Stimulated activated CD4-positive, alpha-beta T cell treated with anti-CD3 and anti-CD28 coated beads, Interleukin-12 subunit alpha, Interleukin-12 subunit beta, amount 100 ng/mL, for 4 hours (primary cell): ENCODE measurements around the gene RNU6-1.

Experiments
- DNase-seq: peaks from one replicate; pipeline ENCODE4 v3.0.0-alpha.2; 2020

Gene RNU6-1

DNA sequence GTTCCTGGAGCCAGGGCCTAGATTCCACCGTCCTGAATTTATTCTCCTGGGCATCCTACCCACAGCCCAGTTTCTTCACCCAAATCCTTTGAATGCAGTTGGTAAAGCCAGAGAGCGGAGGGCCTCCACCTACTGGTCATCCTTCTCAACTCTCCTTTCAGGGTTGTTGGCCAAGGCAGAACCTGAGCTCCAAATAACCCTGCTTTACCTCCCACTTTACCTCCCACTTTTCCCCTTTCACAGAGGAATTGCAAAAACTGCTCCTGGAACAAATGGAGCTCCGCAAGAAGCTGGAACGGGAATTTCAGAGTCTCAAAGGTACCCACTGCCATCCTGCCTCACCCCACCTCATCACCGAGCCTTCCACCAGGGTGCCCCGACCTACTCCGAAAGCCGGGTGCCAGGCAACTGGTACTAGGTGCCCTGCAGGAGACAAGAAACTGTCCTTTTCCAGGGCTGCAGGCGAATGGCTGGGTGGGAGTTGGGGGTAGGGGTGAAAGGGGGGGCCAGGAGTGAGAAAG, 7.8 kb downstream of the RNU6-1 start:
- no peak for DNase-seq

DNA sequence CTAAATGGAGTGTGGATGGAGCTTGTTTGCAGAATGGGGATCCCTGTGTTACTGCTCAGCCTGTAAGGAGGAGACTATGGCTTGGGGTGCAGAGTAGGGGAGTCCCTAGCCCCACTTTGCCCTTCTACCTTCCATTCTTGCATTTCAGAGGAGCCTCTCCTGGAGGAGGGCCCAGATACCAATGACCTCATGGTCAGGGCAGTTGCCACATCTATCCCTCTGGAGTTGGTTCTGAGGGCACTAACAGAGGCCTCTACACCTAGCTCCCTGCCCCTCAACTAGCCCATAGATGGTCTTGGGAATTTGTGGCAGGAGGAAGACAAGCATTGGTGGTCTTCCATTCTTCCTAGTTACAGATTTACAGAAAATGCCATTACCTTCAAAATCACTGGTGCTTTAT, 8.5 kb downstream of the RNU6-1 start:
- no peak for DNase-seq

DNA sequence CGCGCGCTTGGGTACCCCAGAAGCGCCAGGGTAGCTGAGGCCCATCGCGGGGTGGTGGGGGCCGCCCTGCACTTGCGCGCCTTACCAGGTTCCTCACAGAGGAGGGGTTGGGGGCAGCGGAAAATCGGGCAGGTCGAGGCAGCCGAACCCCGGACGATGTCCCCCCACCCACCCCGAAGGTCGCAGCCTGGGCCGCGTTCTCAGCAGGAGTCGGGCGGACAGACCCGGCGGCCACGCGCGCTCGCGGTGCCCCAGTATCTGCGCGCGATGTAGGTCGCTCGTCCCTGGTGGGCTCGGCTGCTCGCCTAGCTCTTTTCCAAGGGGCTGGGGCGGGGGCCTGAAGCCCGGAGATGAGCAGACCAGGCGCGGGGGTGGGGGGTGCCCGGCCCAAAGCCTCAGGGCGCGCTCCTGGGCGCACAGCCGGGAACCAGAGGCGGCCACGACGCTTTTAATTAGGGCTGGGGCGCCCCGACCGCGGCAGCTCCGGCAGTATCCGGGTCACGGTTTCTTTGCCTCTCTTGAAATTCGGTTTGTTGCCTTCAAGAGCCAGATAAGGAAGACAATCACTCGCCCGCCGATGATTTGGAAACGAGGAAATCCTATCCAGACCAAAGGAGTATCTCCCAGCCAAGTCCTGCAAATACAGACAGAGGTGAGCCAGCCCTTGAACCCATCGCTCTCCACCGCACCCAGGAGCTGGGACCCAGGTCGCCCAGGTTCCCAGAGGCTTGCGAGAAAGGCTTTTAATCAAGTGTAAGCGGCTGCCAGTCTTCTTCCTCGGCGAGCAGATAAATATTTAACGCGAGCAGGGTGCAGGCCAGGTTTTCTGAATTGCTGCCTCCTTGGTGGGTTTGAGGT, 10.0 kb downstream of the RNU6-1 start:
- no peak for DNase-seq

DNA sequence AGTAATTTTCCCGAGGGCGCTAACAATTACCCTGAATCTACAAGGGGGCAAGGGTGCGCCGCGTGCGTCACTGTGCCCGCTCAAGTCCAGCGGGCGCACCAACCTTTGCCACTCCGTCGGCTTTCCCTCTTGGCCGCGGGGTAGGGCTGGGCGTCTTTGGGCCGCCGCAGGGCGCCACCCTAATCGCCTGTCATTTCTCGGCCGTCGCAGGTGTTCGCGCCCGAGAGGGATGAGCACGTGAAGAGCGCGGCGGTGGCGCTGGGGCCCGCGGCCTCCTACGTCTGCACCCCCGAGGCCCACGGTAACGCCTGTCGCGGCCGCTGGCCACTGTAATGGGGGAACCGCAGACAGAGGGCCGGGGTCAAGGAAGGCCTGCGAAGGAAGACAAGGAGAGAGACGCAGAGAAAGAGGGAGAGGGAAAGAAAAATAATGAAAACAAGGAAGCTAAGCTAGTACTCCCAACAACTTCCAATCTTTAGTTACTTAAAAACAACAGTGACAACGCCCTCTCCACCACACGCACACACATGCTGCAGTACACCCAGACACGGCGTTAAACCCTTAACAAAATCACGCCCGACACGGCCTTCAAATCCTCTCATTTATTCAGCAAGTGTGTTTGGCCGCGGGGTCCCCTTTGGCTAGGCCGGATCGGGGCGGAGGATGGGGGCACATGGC, 10.7 kb downstream of the RNU6-1 start:
- DNase-seq, result no peak

DNA sequence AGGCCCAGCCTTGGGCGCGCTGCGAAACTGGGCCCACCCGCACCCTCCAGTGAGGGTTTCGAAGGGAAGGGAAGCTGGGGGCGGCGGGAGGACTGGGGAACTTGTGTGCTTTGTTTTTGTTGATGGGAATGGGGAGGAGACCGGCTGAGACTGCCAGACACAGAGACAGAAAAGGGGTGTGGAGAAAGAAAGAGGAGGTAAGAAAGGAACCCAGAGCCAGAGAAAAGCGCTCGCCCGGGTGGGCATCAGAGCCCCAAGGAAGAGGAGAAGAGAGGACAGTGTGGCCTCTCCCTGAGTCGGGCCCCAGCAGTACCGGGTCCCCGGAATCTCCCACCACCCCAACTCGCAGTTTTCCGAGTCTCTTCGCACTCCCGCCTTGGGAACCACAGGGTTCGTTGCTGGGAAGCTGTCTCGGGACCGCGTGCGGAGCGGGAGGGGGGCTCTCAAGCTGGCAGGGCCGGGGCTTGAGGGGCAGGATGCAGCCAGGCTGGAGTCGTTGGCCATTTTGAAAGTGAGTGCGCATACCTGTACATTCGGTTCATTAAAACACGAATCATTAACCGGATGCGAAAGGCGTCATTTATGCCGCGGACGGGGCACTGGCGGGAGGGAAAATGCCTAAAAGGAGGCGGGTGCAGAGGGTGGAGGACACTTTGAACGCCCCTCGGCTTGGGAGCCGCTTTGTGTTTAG, 11.4 kb downstream of the RNU6-1 start:
- no peak for DNase-seq

DNA sequence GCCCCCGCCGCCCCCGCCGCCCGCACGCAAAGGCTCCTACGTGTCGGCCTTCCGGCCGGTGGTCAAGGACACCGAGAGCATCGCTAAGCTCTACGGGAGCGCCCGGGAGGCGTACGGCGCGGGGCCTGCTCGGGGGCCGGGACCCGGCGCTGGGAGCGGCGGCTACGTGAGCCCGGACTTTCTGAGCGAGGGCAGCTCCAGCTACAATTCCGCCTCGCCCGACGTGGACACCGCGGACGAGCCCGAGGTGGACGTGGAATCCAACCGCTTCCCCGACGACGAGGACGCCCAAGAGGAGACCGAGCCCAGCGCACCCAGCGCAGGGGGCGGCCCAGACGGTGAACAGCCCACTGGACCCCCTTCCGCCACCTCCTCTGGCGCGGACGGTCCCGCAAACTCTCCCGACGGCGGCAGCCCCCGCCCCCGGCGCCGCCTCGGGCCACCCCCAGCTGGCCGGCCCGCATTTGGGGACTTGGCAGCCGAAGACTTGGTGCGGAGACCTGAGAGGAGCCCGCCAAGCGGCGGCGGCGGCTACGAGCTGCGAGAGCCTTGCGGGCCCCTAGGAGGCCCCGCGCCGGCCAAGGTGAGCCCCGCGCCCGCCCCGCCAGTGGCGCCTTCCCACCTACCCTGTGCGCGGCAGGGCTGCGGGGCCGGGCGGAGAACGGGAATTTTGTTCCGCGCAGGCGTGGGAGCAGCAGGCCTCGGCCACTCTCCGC, 12.1 kb downstream of the RNU6-1 start:
- no peak for DNase-seq

DNA sequence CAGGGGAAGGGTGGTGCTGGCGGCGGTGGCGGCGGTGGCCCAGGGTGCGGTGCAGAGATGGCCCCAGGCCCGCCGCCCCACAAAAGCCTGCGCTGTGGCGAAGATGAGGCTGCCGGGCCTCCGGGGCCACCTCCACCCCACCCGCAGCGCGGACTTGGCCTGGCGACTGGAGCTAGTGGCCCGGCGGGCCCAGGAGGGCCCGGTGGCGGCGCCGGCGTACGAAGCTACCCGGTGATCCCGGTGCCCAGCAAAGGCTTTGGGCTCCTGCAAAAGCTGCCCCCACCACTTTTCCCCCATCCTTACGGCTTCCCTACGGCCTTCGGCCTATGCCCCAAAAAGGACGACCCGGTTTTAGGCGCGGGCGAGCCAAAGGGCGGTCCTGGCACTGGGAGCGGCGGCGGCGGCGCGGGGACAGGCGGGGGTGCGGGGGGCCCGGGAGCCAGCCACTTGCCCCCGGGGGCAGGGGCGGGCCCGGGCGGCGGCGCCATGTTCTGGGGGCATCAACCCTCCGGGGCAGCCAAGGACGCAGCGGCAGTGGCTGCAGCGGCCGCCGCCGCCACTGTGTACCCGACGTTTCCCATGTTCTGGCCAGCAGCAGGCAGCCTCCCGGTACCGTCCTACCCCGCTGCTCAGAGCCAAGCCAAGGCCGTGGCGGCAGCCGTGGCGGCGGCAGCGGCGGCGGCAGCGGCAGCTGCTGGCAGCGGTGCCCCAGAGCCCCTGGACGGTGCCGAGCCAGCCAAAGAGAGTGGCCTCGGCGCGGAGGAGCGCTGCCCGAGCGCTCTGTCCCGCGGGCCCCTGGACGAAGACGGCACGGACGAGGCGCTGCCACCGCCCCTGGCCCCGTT, 12.9 kb downstream of the RNU6-1 start:
- DNase-seq, result no peak

DNA sequence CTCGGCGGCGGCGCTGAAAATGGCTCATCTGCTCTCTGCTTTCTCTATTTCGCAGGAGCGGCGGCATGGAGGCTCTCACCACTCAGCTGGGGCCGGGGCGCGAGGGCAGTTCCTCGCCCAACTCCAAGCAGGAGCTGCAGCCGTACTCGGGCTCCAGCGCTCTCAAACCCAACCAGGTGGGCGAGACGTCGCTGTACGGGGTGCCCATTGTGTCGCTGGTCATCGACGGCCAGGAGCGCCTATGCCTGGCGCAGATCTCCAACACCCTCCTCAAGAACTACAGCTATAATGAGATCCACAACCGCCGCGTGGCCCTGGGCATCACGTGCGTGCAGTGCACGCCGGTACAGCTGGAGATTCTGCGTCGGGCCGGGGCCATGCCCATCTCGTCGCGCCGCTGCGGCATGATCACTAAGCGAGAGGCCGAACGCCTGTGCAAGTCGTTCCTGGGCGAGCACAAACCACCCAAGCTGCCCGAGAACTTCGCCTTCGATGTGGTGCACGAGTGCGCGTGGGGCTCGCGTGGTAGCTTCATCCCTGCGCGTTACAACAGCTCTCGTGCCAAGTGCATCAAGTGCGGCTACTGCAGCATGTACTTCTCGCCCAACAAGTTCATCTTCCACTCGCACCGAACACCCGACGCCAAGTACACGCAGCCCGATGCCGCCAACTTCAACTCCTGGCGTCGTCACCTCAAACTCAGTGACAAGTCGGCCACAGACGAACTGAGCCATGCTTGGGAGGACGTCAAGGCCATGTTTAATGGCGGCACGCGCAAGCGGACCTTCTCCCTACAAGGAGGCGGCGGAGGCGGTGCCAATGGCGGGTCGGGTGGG, 13.7 kb downstream of the RNU6-1 start:
- no peak for DNase-seq

DNA sequence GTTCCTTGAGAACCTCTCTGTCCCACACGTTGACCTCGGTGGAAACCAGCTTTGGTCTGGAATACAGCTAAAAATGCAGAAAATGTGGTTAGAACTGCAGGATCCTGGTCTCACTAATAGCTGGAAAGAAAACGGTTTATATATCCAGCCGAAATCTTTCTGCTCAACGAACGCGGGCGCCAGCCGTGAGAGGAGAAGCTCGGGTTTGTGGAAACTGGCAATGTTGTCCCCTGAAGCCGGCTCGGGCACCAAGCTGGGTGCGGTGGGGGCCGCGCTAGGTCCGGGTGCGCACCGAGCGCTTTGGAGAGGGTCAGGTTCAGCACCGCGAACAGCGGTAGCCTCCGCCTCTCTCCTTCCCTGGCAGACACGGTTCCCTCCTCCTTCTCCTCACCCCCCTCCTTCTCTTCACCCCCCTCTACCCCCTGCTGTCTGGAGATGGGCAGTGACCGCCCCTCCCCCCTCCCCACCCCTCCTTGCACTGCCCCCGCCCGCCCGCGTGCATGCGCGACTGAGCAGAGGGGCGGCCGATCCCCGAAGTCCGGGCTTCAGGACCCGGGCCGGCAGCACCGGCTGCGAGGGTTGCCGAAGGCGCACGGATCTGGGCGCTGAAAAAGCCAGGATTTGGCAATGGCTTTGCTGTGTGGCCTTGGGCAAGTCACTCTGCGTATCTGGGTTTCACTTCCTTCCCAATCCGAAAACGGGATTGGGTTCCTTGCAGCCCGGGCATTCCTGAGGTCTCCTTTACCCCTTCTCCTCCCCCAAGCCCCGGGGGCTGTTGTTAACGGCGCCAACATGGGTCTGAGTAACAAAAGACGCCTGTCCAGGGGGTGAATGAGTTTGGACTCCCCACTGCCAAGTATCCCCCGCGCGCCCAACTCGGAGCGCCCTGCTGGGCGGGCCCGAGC, 14.6 kb downstream of the RNU6-1 start, which contains the start of gene SKOR1:
TSS of gene SKOR1 (plus strand) at position 534 of the 905 bp plus-strand sequence. CDS start at position 628, 94 bp downstream.
- no peak for DNase-seq

DNA sequence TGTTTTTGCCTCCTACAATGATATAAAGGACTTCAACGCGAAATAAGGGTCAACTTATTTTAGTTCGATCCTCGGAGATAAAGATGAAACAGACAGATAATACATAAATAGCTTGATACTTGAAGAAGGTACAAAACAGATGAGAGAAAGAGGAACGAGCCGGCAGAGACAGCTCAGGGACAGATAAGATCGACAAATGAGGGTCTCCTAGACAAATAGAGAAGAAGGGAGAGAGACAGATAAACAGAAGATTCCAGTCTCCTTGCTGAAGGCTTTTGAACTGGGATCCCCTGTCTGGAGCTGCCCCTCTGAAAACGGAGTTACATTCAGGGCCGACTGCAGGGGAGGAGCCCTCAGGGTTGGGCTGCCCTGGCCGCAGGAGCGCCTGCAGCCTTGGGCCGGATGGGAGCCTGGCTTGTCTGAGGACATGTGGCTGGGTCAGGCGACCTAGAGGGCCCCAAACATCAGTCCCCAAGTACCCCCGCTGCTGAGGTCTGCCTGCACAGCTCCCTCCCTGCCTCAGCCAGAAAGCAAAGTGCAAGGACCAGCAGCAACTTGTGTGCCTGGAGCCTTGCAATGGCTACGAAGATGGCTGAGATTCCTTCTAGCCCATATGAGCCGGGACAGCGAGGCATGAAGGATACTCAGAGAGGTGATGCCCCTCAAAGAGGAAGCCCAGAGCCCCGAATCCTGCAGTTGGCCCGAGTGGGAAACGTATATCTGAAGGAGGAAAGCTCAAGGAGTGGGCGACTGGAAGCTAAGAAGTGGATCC, 15.5 kb downstream of the RNU6-1 start:
- DNase-seq, result no peak

DNA sequence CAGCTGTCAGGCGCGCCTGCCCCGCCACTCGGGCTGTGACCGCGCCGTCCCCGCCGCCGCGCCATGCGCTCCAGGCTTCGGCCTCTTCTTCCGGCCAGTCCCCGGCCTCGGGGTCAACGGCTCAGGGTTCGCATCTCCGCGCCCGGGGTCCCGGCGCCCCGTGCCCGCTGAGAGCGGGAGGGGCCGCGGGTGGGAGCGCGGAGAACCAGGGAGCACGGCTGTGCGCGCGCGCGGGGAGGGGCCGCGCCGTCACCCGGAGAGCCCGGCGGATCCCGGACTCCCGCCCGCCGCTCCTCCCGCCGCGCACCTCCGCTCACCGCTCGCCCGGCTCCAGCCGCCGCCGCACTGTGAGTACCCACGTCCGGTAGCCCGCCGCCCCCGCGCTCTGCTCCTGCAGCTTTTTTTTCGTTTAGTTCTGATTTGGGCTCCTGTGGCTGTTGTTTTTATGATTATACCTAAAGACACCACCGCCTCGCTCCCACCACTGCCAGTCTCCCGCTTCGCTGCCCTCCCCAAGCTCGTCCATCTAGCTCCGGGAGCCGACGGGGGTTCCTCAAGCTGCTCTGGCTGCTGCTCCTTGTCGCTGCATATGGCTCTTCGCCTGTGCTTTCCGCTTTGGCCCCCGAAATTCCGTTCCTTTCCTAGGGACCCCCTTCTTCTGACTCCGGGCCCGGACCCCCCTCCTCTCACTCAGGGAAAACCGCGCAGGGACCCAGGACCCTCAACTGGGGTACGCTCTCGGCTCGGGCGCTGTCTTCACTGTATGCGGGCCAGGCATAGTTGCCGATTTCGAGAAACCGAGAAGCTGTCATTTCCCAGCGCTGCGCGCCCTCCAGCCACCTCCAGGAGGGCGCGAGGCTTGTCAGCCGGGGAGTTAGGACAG, 16.3 kb downstream of the RNU6-1 start:
- no peak for DNase-seq

DNA sequence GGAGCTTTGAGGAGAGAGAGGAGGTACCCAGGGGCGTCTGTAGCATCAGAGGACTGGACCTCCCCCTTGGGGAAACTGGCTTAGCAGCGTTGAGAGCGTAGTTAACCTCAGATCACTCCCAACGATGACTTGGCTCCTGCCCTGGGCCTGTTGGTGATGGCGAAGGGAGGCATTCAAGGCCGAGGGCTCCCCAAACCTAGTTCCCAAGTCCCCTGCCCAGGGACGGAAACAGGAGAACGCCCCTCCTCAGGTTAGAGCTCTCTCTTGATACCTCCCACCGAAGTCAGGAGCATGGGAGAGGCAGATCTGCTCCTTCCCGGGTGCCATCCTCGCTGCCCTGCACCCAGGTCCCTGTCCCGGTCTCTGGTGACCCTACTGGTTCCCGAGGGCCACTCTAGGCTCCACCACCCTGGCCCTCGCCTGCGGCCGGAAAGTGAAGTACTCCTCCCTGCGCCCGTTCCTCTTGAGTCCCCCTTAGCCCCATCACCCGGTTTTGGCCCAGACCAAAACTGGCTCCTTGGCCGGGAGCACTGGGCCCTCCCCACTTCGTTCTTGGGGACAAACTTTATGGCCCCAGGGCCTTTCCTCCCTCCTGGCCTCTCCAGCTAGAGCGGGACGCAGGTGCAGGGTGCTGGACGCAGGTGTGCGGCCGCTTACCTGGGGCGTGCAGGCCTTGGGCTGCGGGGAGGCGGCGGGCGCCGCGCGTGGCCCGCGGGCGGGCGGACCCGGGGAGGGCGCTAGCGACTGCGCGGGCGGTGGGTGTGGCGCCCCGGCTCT, 17.1 kb downstream of the RNU6-1 start:
- DNase-seq, result no peak

DNA sequence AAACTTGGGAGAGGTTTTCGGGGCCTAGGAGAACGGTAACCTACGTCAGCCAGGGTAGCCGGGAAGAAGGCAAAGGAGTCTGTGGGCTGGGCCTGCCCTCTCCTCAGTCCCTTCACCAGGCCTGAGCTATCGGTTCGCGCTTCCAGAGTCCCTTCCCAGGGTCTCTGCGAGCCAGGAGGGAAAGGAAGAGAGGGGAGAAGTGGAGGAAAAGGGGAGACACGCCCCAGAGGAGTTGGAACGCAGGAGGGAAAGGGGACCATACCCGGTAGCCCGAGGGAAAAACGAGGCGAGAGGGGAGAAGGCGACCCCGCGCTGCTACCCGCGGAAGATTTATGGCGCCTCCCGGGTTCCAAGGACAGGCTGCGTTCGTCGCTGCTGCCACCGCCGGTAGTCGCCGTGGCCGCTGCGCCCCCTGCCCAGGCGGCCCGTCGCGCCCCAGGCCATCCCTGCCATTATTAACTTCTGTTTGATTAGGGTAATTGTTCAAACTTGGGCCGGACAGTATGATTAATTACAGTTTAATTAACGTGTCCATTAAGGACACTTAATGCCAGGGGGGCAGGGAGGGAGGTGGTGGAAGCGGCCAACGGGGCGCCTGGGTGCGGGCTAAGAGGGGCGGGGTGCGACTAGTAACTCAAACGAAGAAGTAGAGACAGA, 17.9 kb downstream of the RNU6-1 start:
- DNase-seq, result no peak

DNA sequence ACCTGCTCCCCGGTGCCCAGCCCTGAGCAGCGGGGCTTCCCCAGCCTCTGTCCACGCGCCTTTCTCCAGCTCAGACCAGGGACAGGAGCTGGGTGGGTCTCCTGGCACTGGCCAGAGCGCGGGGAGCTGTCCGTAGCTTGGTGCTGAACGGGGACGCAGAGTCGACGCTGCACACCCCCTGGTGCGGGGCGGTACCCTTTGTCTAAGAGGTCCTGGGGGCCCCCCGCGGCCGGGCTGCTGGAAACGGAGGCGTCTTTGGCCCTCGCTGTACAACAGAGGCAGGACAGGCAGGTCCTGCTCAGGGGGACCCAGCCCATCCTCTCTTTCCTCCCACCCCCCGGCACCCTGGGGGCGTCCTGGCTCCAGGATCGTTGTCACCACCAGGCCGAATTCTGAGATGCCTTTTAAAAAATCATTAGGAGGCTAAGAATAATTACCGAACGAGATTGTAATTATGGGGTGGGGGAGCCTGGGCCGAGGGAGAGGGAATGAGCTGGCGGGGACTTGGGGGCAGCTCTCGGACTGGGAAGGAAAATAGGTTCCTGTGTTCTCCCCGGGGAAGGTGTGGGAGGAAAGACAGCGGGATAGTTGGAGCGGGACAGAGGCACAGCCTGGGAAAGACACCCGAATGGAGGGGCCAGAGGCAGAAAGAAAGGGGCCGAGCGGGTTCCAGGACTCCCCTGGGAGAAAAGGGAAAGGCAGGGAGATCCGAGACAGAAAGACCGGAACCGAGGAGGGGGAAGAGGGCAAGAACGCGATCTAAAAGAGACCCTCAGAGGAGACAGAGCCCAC, 18.7 kb downstream of the RNU6-1 start:
- no peak for DNase-seq

DNA sequence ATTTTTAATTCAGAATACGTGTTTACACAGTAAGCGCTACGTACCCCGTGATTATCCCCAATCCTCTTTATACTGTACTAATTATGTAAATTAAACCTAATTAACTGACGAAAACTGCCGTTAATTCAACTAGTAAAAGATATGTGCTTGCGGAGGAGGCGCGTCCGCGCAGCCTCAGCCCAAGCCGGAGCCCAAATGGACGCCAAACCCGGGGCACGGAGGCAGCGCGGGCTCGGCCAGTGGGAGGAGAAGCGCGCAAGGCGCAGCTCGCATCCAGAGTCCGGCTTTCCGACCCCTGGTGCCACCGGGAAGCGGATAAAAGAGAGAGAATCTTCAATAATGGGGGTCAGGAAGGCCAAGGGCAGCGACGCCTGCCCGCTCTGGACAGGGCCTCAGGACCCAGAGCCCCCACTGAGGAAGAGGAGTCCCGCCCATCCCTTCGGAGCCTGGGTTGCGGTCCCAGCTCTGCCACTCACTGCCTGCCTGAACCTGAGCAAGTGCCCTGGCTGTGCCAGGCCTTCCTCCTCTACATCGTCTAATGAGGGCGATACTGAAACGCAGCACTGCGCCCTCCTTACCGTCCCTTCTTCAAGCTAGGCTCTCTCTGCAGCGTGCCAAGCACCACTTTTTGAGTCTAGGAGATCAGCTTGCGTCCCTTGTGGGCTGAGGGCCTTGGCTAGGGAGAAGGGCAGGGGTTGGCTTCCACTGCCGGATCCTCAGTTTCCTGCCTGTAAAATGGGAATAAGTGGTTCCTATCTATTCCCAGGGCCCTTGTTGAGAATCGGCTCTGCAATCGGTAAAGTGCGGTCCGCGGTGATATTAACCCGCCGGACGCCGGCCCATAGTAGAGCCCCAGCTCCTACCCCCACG, 19.5 kb downstream of the RNU6-1 start:
- DNase-seq, result no peak
